ENCODE results near the gene RAPGEF2. TPM values are rescaled to one million over a fixed set of nuclear protein-coding genes. Genes with fewer than 3 reads are reported as not detected.

Gene RAPGEF2
- total and polyA plus RNA-seq, 2 donors, result 13.6 to 78.7 TPM

- no peak overlapping the region for H3K27ac ChIP-seq (ENCODE audit: low read depth)
- no peak overlapping the region for H3K4me3 ChIP-seq (ENCODE audit: low read depth, low read length)
- WGBS, result 89% methylated on average over 5 of the region's 5 CpGs
- H3K36me3 ChIP-seq (ENCODE audit: insufficient read depth), result no peaks in the 10 kb centered on the region
- no peak for DNase-seq (ENCODE audit: extremely low spot score)
- H3K4me1 ChIP-seq (ENCODE audit: insufficient read depth), result no peaks in the 10 kb centered on the region
Observed at GRCh38 chr4:159191989-159192388, 89.1 kb downstream of the RAPGEF2 start.

GRCh38 chr4:159193046-159193620, 90.3 kb downstream of the RAPGEF2 start:
- no peak overlapping the region for H3K4me3 ChIP-seq (ENCODE audit: low read depth, low read length)
- no peaks in the 10 kb centered on the region for H3K4me1 ChIP-seq (ENCODE audit: insufficient read depth)
- DNase-seq (ENCODE audit: extremely low spot score), result no peak
- H3K36me3 ChIP-seq (ENCODE audit: insufficient read depth), result no peaks in the 10 kb centered on the region
- WGBS, result 41% methylated on average over 1 of the region's 1 CpG
- no peak overlapping the region for H3K27ac ChIP-seq (ENCODE audit: low read depth)

GRCh38 chr4:159195361-159195769, 92.5 kb downstream of the RAPGEF2 start:
- H3K36me3 ChIP-seq (ENCODE audit: insufficient read depth), result no peaks in the 10 kb centered on the region
- no peak overlapping the region for H3K27ac ChIP-seq (ENCODE audit: low read depth)
- H3K4me1 ChIP-seq (ENCODE audit: insufficient read depth), result no peaks in the 10 kb centered on the region
- no peak overlapping the region for H3K4me3 ChIP-seq (ENCODE audit: low read depth, low read length)
- no peak for DNase-seq (ENCODE audit: extremely low spot score)
- 35% methylated on average over 5 of the region's 5 CpGs for WGBS

- Histone ChIP-seq H3K4me3 (ENCODE audit: low read depth, low read length) (no peak overlapping the region), H3K36me3 (ENCODE audit: insufficient read depth) (no peaks in the 10 kb centered on the region), H3K4me1 (ENCODE audit: insufficient read depth) (no peaks in the 10 kb centered on the region), H3K27ac (ENCODE audit: low read depth) (no peak overlapping the region)
- no peak for DNase-seq (ENCODE audit: extremely low spot score)
- WGBS, result 82% methylated on average over 4 of the region's 4 CpGs
Observed at GRCh38 chr4:159197260-159197884, 94.5 kb downstream of the RAPGEF2 start.

GRCh38 chr4:159197885-159198269, 95.0 kb downstream of the RAPGEF2 start:
- H3K27ac ChIP-seq (ENCODE audit: low read depth), result no peak overlapping the region
- H3K4me1 ChIP-seq (ENCODE audit: insufficient read depth), result no peaks in the 10 kb centered on the region
- no peak for DNase-seq (ENCODE audit: extremely low spot score)
- H3K36me3 ChIP-seq (ENCODE audit: insufficient read depth), result no peaks in the 10 kb centered on the region
- WGBS, result 82% methylated on average over 6 of the region's 6 CpGs
- no peak overlapping the region for H3K4me3 ChIP-seq (ENCODE audit: low read depth, low read length)

GRCh38 chr4:159199826-159200225, 96.9 kb downstream of the RAPGEF2 start:
- DNase-seq (ENCODE audit: extremely low spot score), result no peak
- no peak overlapping the region for H3K4me3 ChIP-seq (ENCODE audit: low read depth, low read length)
- H3K27ac ChIP-seq (ENCODE audit: low read depth), result no peak overlapping the region
- H3K4me1 ChIP-seq (ENCODE audit: insufficient read depth), result no peaks in the 10 kb centered on the region
- 97% methylated on average over 1 of the region's 1 CpG for WGBS
- H3K36me3 ChIP-seq (ENCODE audit: insufficient read depth), result no peaks in the 10 kb centered on the region

- Histone ChIP-seq H3K4me1 (ENCODE audit: insufficient read depth) (no peaks in the 10 kb centered on the region), H3K36me3 (ENCODE audit: insufficient read depth) (no peaks in the 10 kb centered on the region), H3K27ac (ENCODE audit: low read depth) (no peak overlapping the region), H3K4me3 (ENCODE audit: low read depth, low read length) (no peak overlapping the region)
- WGBS, result 58% methylated on average over 6 of the region's 6 CpGs
- no peak for DNase-seq (ENCODE audit: extremely low spot score)
Observed at GRCh38 chr4:159201168-159201567, 98.3 kb downstream of the RAPGEF2 start.

- Histone ChIP-seq H3K36me3 (ENCODE audit: insufficient read depth) (no peaks in the 10 kb centered on the region), H3K27ac (ENCODE audit: low read depth) (no peak overlapping the region), H3K4me3 (ENCODE audit: low read depth, low read length) (no peak overlapping the region), H3K4me1 (ENCODE audit: insufficient read depth) (no peaks in the 10 kb centered on the region)
- WGBS, result 74% methylated on average over 6 of the region's 6 CpGs
- DNase-seq (ENCODE audit: extremely low spot score), result no peak
Observed at GRCh38 chr4:159204566-159204965, 101.7 kb downstream of the RAPGEF2 start.

- WGBS, result 96% methylated on average over 3 of the region's 3 CpGs
- DNase-seq (ENCODE audit: extremely low spot score), result no peak
- H3K36me3 ChIP-seq (ENCODE audit: insufficient read depth), result no peaks in the 10 kb centered on the region
- H3K4me3 ChIP-seq (ENCODE audit: low read depth, low read length), result no peak overlapping the region
- no peak overlapping the region for H3K27ac ChIP-seq (ENCODE audit: low read depth)
- no peaks in the 10 kb centered on the region for H3K4me1 ChIP-seq (ENCODE audit: insufficient read depth)
Observed at GRCh38 chr4:159205466-159205865, 102.6 kb downstream of the RAPGEF2 start.

- DNase-seq (ENCODE audit: extremely low spot score), result no peak
- no peak overlapping the region for H3K4me3 ChIP-seq (ENCODE audit: low read depth, low read length)
- no peaks in the 10 kb centered on the region for H3K36me3 ChIP-seq (ENCODE audit: insufficient read depth)
- no peaks in the 10 kb centered on the region for H3K4me1 ChIP-seq (ENCODE audit: insufficient read depth)
- no peak overlapping the region for H3K27ac ChIP-seq (ENCODE audit: low read depth)
- 59% methylated on average over 4 of the region's 4 CpGs for WGBS
Observed at GRCh38 chr4:159206427-159206871, 103.6 kb downstream of the RAPGEF2 start.

- DNase-seq (ENCODE audit: extremely low spot score), result no peak
Observed at GRCh38 chr4:159209249-159209648, 106.4 kb downstream of the RAPGEF2 start.

GRCh38 chr4:159210975-159211374, 108.1 kb downstream of the RAPGEF2 start:
- 96% methylated on average over 3 of the region's 3 CpGs for WGBS
- Histone ChIP-seq H3K4me3 (ENCODE audit: low read depth, low read length) (no peak overlapping the region), H3K4me1 (ENCODE audit: insufficient read depth) (no peaks in the 10 kb centered on the region), H3K27ac (ENCODE audit: low read depth) (no peak overlapping the region), H3K36me3 (ENCODE audit: insufficient read depth) (no peaks in the 10 kb centered on the region)
- no peak for DNase-seq (ENCODE audit: extremely low spot score)

More at GRCh38 chr4:159209249-159209648, 106.4 kb downstream of the RAPGEF2 start:
- Histone ChIP-seq H3K4me3 (ENCODE audit: low read depth, low read length) (no peak overlapping the region), H3K27ac (ENCODE audit: low read depth) (no peak overlapping the region), H3K36me3 (ENCODE audit: insufficient read depth) (no peaks in the 10 kb centered on the region), H3K4me1 (ENCODE audit: insufficient read depth) (no peaks in the 10 kb centered on the region)
- 93% methylated on average over 4 of the region's 4 CpGs for WGBS

- H3K4me1 ChIP-seq (ENCODE audit: insufficient read depth), result no peaks in the 10 kb centered on the region
- no peak overlapping the region for H3K4me3 ChIP-seq (ENCODE audit: low read depth, low read length)
- 71% methylated on average over 7 of the region's 7 CpGs for WGBS
- no peak for DNase-seq (ENCODE audit: extremely low spot score)
- no peaks in the 10 kb centered on the region for H3K36me3 ChIP-seq (ENCODE audit: insufficient read depth)
- H3K27ac ChIP-seq (ENCODE audit: low read depth), result no peak overlapping the region
Observed at GRCh38 chr4:159212675-159213293, 109.9 kb downstream of the RAPGEF2 start.

GRCh38 chr4:159216834-159217233, 114.0 kb downstream of the RAPGEF2 start:
- H3K4me1 ChIP-seq (ENCODE audit: insufficient read depth), result no peaks in the 10 kb centered on the region
- no peaks in the 10 kb centered on the region for H3K36me3 ChIP-seq (ENCODE audit: insufficient read depth)
- no peak overlapping the region for H3K4me3 ChIP-seq (ENCODE audit: low read depth, low read length)
- WGBS, result 89% methylated on average over 5 of the region's 5 CpGs
- H3K27ac ChIP-seq (ENCODE audit: low read depth), result no peak overlapping the region
- DNase-seq (ENCODE audit: extremely low spot score), result no peak

All from urinary bladder (tissue), 4 donors.